HG03442 (cell line): ENCODE measurements around the gene GAB4.

Experiments used
- ATAC-seq: cut with Tn5 transposase; IDR thresholded peaks from one replicate; pipeline ENCODE4 v1.9.1; 2021; ENCODE audit warnings: mild to moderate bottlenecking, moderate library complexity; ENCODE audit not compliant: unreplicated experiment

GAB4 gene

DNA sequence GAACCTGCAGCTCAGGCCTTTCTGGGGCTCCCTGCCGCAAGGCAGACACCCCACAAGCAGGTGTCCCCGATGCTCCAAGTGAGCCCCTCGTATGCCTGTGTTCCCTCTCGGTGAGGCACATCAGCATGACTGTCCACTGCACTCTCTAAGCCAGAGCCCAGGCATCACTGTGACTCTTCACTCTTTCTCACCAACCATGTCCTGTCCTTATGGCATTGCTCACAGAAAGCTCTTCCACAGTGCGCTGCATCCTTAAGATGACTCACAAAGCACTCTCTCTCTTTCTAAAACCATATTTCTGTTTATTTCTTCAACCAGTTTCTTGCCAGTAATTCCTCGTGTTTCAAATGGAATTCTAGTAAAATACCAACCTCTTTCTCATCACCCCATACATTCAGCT lies 18.1 kb downstream of the GAB4 start:
- ATAC-seq: no peak

DNA sequence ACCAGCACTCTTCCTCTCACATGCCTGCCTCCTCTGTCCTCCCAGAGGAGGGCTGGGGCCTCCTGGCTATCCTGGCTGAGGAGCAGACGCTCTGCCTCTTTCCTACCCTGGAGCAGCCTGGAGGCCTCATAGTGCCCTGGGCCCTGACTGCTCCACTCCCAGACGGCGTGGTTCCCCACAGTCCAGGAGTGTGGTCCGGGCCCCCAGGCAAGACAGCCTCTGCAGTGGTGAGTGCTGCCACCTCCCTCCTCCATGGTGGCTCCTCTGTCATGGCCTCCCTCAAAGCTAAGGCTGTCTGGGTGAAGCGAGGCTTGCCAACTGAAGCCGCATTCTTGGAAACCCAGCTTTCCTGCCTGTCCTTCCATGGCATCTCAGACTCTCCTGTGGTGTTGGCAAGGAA lies 19.8 kb downstream of the GAB4 start:
- ATAC-seq: no peak

GRCh38 chr22:16987822-16988221 lies 20.2 kb downstream of the GAB4 start:
- no peak for ATAC-seq

DNA sequence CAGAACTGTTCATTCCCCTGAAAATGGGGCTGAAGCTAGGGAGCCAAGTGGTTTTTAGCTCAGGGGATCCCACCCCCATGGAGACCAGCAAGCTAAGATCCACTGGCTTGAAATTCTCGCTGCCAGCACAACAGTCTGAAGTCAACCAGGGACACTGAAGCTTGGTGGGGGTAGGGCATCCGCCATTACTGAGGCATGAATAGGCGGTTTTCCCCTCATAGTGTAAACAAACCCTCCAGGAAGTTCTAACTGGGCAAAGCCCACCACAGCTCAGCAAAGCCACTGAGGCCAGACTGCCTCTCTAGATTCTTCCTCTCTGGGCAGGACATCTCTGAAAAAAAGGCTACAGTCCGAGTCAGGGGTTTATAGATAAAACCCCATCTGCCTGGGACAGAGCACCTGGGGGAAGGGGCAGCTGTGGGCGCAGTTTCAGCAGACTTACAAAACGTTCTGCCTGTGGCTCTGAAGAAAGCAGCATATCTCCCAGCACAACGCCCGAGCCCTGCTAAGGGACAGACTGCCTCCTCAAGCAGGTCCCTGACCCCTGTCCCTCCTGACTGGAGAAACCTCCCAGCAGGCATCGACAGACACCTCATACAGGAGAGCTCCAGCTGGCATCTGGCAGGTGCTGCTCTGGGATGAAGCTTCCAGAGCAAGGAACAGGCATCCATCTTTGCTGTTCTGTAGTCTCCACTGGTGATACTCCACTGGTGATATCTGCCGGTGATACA lies 32.7 kb downstream of the GAB4 start:
- ATAC-seq: no peak

DNA sequence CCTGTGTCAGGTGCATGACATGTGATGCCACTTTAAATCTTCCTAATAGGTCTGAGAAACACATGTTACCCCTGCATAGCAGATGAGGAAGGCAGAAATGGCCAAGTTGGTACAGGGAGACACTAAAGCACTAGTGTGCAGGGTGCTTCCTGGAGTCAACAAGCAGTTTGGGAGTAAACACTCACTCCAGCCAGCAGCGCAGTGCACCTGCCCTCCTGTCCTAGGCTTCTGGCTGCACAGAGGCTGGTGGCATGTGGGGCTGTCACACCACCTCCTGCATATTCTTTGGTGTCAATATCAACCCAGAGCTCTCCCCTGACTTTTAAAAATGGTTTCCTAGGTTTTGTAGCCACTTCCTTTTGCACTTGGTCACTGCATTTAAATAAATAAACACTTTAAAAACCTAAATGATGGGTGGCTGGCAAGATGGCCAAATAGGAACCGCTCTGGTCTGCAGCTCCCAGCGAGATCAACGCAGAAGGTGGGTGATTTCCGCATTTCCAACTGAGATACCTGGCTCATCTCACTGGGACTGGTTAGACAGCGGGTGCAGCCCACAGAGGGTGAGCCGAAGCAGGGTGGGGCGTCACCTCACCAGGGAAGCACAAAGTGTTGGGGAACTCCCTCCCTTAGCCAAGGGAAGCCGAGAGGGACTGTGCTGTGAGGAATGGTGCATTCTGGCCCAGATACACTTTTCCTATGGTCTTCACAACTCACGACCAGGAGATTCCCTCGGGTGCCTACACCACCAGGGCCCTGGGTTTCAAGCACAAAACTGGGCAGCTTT lies 33.5 kb downstream of the GAB4 start:
- ATAC-seq: no peak

GRCh38 chr22:16973591-16974297 lies 34.3 kb downstream of the GAB4 start:
- no peak for ATAC-seq

GRCh38 chr22:16972311-16972710 lies 35.7 kb downstream of the GAB4 start:
- ATAC-seq: no peak

- no peak for ATAC-seq
Observed at GRCh38 chr22:16970446-16970845, 37.6 kb downstream of the GAB4 start.

- ATAC-seq: no peak
Observed at GRCh38 chr22:16969508-16970327, 38.3 kb downstream of the GAB4 start.

DNA sequence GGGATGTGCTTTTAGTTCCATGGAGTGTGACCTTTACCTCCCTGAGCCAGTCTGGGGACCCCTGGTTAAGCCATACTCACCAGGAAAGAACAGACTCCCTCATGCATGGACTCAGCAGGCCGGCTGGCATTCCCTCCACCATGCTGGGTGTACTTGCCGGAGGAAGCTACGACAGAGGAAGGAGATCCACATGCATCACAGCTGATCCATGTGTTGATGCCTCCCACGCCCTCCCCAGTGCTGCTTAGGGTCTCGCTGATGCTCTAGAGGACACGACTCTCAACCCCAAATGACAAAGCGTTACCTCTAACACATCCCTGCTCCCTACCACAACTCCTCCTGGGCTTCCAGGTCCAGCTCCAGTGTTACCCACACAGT lies 39.8 kb downstream of the GAB4 start:
- ATAC-seq: no peak

DNA sequence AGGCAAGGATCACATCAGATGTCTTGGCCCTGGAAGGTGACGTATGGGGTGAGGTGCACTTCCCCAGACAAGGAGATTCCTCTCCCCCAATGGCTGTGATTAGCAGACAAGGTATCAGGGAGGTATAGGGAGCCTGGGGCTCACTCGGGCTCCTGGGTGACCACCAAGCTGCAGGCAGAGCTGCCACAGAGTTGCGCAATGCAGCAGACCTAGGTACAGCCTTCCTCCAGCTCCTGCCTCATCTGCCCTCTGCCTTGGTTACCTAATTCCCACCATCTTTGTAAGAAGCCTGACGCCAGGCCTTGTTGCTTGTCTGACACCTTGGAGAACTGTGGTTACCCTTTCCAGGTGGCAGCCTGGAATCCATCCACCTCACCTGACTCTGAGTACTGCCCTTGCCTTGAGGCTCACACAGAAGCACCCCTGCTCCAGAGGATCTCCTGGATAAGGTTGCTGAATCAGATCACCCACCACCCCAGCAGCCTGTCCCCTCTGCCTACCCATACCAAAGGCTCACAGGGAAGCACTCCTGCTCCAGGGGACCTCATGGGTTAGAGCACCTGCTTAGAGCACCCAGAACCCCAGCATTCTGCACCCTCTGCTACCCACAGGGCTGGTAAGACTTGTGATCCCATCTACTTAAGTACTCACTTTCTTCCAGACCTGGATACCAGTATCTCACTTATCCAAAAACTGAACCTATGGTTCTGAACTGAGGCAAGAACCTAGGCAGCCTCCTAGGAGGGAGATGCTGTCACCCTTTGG lies 40.4 kb downstream of the GAB4 start:
- no peak for ATAC-seq

GRCh38 chr22:16966251-16966650 lies 41.8 kb downstream of the GAB4 start:
- ATAC-seq: no peak

- ATAC-seq: no peak
Observed at GRCh38 chr22:16965560-16965959, 42.5 kb downstream of the GAB4 start.

DNA sequence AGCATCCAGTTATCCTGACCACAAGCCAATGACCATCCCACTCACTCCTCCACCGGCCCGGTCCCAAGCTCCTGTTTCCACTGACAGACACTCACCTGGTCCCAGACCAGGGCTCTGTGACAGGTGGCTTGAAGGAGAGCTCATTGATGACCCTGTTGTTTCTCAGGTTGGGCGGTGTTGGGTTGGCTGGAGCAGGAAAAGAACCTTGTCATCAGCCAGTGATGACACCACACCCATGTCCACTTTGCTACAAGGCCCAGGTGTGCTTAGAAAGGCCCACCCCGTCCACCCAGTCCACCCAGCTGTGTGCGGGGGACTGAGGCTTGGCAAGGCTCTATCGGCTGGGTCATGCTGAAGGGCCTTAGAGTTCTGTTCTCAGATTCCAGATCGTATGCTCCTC lies 42.9 kb downstream of the GAB4 start:
- ATAC-seq: no peak

GRCh38 chr22:16964366-16964765 lies 43.7 kb downstream of the GAB4 start:
- no peak for ATAC-seq

DNA sequence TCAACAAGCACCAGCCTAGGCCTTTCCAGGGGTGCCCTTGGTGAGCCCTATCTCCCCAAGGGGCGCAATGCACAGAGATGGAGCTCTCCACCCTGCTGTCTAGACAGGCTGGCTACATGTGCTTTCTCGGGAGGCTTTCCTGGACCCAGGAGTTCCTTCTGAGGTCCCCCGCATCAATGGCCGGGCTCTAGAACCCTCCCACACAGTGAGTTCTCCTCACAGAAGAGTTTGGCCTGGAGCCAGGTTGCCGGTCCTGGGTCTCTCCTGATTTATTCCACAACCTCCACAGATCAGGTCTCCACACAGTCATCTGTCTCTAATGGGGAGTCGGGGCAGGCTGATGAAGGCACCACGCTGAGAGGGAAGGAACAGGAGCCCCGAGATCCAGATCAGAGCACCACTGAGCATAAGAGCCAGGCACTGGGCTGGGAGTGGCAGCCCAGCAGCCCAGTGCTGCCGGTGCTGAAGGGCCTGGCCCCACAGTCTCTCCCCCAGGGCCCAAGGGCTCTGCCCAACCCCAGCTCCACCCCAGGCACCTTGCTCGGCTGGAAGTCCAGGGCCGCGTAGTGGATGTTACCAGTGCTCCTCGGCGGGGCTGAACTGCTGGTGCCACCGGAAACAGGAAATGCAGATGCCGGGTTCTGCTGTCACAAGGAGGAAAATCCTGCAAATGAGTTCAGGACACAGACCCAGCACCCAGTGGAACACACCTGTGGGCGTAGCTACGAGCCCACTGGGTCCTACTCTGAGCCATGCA lies 44.7 kb downstream of the GAB4 start:
- ATAC-seq: no peak

DNA sequence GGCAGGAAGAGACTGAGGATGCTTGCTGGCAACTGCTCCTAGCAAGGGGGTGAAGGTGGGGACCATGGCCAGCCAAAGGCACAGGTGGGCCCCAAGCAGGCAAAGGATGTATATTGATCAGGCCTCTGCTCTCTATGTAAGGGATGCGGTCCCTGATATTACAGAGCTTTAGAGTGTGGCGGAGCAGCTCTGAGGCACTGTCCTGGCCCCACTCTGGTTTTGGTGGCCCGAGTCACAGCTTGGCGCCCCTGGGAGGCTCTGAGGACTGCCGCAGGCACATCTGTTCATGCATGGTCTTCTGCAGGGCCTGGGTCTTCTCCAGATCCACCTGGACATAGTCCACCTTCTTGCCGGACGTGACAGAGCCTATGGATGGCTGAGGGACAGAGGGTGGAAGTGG lies 45.5 kb downstream of the GAB4 start:
- ATAC-seq: no peak

DNA sequence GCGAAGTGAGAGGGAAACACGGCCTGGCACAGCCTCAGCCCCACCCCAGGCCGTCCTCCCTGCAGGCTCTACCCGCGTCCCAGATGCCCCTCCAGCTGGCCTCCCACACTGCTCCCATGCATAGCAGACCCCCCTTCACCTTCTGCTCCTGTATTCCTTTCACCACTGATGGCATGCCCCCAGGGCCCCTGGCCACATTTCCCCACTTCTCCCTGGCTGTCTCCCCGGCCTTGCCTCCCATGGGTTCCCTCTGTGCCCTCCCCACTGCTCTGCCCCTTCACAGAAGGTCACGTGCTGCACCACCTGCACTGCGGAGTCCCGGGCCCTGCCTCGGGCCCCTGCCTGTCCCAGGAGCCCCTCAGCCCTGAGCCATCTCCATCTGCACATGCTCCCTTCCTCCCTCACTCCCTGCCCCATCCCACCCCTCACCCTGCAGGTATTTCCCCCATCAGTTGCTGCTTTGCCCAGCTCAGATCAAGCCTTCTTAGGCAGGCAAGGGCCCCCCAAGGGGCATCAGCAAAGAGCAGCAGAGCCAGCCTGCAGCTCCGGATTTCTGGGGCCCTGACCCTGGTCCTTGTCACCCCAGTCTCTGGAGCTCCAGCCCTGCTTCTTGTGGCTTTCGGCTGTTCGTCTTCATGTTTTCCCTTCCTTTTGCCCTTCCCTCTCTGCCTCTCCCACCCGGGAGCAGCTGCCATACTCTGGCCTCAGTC lies 46.4 kb downstream of the GAB4 start:
- no peak for ATAC-seq

DNA sequence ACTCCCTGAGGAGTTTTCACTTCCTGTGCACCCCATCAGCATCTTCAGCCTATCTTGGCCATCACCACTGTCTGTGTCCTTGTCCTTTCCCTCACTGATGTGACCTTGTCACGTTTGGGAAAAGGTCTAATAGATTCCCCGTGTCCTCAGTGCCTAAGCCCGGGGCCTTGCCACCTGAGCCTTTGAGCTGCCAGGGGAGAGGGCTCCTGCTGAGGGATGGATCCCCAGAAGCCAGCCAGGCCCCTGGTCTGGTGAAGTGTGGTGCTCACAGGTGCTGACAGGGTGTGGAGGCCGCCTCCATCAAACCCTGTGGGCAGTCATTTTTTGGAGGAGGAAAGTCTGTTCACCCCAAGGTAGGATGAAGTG lies 47.2 kb downstream of the GAB4 start:
- no peak for ATAC-seq
